SKM-1 treated with dmso at 0.1 percent for 144 hours (cell line): Measurements from ENCODE around the gene ZNF766.
"Not testable (repeated sequence)": the region's sequence is repeated elsewhere in the genome, so short reads cannot be mapped to it uniquely, and the experiment has no call there.

Source experiments
- DNase-seq: peaks from one replicate; lab custom pipeline; 2025; ENCODE audit not compliant: unreplicated experiment; lab: John Stamatoyannopoulos, UW

ZNF766 gene

GRCh38 chr19:52269338-52270261 lies at the start of gene ZNF766:
Gene ZNF766 (plus strand): TSS chr19:52269587. CDS start chr19:52269614, 27 bp downstream.
- peak; percentile 77 for DNase-seq

DNA sequence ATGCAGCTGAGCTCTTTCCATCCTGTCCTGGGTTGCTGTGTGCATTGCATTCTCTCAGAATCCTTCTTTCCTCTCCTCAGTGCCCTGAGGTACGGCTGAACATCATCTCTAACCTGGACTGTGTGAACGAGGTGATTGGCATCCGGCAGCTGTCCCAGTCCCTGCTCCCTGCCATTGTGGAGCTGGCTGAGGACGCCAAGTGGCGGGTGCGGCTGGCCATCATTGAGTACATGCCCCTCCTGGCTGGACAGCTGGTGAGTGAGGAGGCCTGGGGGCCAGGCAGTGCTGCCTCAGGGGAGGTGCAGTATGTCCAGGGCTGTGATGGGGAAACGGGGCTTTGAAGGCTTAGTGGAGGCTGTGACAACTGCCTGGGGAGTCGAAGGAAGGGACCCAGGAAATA lies 49.8 kb upstream of the ZNF766 start:
- DNase-seq: no peak

DNA sequence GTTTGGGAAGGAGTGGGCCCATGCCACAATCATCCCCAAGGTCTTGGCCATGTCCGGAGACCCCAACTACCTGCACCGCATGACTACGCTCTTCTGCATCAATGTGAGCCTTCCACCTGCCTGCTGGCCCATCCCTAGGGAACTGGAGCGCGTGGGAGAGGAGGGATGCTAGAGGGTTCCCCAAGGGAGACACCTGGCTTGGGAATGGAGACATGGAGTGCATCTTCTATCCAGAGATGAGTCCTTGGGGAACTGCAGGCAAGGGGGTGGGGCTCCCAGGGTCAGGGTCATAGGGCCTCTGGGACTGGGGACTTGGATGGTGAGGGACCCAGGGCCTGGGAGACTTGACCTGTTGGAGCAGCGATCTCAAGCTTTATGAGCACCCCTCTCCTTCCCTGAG lies 48.4 kb upstream of the ZNF766 start:
- DNase-seq: no peak

GRCh38 chr19:52221831-52222375 lies 47.5 kb upstream of the ZNF766 start:
- no peak for DNase-seq

GRCh38 chr19:52224211-52224610 lies 45.2 kb upstream of the ZNF766 start:
- no peak for DNase-seq

DNA sequence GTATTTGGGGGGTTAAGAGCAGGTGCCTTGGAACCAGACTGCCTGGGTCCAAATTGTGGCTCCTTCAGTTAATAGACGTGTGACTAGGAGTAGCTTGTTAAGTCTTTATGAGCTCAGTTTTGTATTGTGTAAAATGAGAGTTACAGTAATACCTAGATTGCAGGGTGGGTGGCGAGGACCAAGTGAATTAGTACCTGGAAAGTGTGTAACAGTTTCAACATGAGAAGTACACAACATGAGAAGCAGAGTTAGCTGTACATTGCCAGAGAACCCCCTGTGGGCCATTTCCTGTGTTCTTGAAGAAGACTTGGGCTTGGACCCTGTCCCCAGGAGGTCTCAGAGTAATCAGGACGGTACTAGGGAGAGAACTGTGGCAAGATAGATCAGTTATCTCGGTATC lies 42.7 kb upstream of the ZNF766 start:
- DNase-seq: no peak

- no peak for DNase-seq
These were observed 42.0 kb upstream of the ZNF766 start for GRCh38 chr19:52227196-52227940.

DNA sequence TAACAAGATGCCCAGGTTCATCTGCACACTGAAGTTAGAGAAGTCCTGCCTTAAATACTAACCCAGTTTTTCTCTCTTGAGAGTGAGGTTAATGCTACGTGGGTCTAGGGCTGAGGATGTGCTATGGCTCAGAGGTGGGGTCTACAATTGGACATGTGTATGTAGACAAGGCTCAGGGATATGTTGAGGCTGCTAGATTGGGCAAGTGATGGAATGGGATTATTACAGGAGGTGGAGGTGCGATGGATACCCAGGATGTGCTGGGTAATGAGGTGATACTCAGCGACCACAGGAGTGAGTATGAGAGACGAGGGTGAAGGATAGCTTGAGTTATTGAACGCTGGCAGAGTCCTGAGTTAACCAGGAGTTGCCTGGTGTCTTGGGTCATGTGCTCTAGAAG lies 41.4 kb upstream of the ZNF766 start:
- DNase-seq: no peak

DNA sequence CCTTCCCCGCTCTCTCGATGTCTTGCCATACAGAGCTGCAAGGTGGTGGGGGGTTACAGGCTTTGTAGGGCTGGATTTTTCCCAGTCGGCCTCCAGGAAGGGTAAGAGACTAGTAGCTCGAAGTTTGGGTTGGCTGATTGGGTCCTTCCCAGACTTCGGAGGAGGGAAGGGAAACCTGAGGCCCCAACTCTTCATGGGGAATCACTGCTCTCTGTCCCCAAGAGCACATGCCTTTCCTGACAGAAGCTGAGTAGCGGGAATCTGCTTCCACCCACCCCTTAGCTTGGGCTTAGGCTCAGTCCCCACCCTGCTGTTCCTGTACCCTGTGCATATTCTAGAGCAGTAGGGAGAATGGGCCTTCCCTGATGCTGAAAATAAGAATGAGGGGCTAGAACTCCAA lies 39.9 kb upstream of the ZNF766 start:
- no peak for DNase-seq

GRCh38 chr19:52230685-52231084 lies 38.7 kb upstream of the ZNF766 start:
- no peak for DNase-seq

DNA sequence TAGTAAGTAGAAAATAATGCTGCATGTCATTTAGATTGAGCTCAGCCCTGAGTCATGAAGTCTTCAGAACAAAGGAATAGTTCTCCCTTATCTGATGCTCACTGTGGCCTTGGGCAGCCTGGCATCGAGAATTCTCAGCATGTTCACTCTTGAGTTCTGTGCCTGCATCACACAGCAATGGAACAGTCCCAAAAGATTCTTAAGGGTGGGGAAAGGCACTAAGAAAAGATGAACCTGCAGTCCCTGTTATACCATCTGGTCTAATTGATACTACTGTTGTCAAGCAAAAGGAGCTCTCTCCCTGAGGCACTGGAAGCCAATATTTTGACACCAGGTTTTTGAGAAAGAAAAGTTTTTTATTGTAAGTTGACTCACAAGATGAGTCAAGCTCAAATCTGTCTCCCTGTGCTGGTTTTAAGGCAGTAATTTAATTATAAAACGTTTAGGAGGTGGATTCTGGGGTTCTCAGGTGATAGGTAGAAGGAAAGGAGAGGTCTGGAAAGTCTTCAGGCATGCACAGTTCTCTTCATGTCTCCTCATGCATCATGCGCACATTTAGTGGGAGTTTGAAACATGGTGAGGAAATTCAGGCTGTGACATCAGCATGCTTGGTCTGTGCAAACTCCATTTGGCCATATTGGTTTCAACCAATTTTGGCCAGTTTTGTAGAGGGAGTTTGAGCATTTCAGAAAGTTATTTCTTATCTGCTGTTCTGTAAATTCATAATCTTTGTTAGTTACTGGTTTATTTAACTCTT lies 38.1 kb upstream of the ZNF766 start:
- no peak for DNase-seq

DNA sequence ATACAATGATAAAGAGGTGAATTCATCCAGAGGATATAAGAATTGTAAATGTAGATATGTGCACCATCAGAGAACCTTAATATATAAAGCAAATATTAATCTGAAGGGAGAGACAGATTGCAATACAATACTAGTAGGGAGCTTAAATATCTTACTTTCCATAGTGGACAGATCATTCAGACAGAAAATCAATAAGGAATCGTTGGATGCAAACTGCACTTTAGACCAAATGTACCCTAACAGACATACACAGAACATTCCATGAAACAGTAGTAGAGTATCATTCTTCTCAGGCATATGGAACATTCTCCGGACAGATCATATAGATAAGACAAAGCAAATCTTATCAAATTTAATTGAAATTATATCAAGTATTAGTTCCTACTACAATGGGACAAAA lies 35.0 kb upstream of the ZNF766 start:
- DNase-seq: no peak

DNA sequence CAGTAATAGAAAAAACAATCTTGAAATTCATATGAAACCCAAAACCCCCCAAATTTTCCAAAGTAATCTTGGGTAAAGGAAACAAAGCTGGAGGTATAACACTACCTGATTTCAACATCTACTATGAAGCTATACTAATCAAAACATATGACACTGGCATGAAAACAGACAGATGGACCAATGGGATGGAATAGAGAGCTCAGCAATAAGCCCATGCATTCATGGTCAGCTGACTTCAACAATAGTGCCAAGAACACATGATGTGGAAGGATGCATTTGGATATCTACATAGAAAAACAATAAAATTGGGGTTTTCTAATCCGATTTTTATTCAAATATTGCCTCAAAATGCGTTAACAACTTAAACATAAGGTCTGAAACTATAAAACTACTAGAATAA lies 32.2 kb upstream of the ZNF766 start:
- no peak for DNase-seq

- DNase-seq: peak; percentile 12
These were observed 31.5 kb upstream of the ZNF766 start for GRCh38 chr19:52237771-52238400.

DNA sequence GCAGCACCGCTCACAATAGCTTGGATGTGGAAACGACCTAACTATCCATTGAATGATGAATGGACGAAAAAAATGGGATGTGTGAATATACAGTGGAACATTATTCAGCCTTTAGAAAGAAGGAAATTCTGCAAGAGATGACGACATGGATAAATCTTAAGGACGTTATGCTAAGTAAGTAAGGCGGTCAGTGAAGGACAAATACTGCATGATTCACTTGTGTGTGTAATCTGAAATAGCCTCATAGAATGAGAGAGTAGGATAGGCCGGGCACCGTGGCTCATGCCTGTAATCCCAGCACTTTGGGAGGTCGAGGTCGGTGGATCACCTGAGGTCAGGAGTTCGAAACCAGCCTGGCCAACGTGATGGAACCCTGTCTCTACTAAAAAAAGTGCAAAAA lies 25.4 kb upstream of the ZNF766 start:
- no peak for DNase-seq

DNA sequence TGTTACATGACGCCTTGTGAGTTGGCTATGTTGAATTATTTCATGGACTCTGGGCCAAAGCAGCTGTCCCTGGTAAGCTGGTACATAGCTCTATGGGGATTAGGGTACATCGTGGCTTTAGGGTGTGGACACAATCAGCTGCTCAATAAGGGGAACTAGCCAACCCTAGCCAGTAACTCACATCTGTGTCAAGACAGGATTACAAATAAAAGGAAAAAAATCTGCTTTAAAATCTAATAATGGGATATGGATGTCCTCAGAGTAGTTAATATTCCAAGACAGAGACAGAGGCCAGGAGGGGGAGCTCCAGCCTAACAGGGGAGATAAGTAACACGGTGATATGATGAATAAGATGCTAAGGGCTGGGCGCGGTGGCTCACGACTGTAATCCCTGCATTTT lies 21.1 kb upstream of the ZNF766 start:
- no peak for DNase-seq

DNA sequence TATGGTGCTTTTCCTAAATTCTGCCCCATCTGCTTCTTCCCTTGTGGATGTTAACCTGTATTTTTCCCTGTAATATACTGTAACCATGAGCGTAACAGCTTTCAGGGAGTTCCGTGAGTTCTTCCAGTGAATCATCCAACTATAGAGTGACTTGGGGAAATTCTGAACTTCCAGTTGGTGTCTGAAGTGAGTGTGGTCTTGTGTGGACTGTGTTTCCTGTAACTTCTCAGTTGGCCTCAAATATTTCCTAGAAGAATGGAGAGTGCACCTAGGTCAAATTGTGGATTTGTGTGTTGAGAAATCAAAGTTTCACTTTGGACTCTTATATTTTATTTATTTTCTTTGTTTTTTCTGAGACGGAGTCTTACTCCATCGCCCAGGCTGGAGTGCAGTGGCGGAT lies 11.0 kb upstream of the ZNF766 start:
- DNase-seq: no peak

- DNase-seq: not testable (repeated sequence)
These were observed 3.8 kb upstream of the ZNF766 start for GRCh38 chr19:52265556-52265955.

- DNase-seq: no peak
These were observed 989 bp downstream of the ZNF766 start for GRCh38 chr19:52270266-52270885.

- no peak for DNase-seq
These were observed 3.9 kb downstream of the ZNF766 start for GRCh38 chr19:52273301-52273700.
